GM21515 (cell line): Measurements from ENCODE around the gene HELB.

Source experiments
- ATAC-seq: cut with Tn5 transposase; IDR thresholded peaks from one replicate; pipeline ENCODE4 v1.9.1; 2021; ENCODE audit not compliant: unreplicated experiment

The HELB gene

DNA sequence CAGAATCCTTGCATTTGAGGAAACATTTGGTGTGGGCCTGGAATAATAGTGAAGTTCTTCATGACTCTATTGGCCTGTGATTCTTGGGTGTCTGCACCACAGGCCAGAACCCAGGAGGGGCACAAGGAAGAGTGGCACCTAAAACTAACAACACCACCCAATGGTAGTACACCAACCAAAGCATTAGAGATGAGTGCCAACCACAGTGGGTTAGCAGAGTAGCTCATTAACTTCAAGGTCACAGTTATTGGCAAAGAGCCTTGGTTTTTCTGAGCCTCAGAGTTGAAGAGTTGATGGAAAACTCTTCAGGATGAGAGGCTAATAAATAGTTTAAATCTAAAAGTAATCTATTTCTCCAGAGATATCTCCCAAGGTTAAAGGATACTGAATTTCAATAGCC is 57.0 kb downstream of the HELB start:
- no peak for ATAC-seq

DNA sequence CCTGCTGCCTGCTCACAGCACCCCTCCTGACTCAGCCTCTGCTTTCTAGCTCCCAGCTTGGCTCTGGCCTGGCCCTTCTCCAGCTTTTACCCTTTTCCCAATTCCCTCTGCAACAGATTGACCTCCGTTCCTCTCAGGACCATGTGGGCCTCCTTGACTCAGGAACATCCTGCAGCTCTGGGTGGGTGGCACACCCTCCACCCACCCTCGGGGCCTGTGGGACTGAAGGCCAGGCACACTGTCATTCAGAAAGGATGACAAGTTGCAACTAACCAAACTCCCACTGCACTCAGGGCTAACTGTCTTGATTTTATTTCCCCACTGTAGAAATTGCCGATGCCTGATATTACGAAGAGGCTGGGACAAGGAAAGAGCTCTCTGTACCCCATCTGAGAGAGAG is 59.4 kb downstream of the HELB start:
- ATAC-seq, result no peak

DNA sequence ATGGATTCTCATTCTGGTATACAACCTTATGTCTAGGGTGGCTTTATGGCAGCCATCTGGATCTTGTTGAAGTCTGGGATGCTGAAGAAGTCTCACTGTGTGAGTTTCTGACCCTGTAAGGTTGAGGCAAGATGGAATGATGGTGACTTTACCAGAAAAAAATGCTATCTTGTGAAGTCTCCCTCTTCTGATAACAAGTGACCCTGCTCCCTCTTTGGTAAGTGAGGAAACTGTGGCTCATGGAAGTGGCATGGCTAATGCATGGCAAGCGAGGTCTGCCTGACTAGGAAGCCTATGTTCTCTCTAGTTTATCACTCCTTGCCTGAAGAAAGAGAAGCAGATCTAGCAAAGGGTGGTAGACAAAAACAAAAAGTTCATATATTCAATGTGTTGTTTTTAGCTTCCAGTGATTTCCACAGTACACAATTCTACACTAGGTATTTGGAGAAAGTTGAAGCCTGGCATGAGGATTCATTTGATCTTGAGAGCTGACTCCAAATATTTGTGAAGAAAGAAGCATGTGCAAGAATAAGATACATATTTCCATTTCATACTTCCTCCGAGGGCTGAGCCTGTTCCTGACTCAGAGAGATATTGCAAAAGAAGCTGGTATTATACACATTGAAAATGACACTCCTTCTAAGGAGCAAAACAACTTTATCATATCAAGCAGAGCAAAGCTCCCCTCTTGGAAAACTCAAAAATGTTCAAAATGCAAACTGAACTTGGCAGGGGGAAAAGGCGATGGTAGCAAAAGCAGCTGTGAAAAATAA is 63.6 kb downstream of the HELB start:
- no peak for ATAC-seq

DNA sequence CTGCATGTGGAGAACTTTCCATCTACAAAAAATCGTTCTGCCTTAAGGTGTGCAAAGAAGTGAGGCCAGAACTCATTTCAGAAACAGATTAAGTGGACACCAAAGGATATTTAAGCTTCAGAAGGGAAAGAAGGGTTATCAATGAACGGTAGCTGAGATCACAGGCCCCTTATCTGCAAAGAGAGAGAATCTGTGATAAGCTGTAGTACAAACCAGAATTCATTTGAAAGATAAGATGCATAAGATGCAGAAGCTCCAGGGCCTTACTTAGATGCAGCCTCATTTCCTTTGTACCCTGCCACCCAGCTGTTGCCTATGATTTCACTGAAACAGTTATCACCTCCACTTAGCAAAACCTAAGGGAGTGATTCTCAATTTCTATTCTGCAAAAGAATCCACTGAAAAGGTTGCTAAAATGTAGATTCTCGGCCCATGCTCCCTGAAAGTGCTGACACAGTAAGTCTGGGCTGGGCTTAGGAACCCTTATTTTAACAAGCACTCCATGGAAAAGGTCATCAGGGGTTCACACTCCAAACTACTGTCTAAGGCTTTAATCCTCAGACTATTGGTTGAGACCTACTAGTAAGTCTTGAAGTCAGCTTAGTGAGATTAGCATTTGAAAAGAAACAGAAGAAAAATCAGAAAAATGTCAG is 64.8 kb downstream of the HELB start:
- ATAC-seq, result no peak

DNA sequence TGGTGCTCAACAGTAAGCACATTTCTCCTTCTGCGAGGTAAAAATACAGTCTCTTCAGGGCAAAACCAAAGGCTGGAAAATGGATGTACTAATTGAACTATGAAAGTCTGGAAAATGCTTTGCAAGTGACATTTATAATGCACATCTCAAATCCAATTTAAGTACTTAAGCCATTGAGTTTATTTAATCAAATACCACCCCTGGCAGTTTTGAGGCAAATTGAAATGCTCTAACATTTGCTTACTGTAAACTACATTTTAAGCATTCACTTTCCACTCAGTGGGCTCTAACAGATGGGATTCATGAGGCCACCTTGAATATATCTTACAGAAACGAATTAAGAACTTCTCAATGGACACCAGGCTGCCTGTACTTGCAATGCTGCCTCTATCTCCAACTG is 69.7 kb downstream of the HELB start:
- no peak for ATAC-seq

DNA sequence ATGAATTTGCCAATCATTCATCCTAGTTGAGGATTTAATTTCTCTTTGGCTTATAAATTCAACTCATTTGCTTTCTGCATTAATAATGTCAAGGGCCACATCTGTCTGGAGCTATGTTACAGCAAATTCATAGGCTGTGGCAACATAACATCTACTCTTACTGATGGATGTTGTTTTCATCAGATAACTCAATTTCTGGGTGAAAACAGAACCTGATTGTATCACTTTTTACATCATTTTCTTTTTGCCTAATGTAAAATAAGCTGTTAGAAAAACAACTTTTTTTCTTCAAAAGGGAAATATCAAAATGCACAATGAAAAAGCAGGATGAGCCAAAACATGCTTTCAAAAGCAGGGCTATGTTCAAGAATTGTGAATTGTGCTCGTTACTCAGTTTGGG is 73.3 kb downstream of the HELB start:
- no peak for ATAC-seq

DNA sequence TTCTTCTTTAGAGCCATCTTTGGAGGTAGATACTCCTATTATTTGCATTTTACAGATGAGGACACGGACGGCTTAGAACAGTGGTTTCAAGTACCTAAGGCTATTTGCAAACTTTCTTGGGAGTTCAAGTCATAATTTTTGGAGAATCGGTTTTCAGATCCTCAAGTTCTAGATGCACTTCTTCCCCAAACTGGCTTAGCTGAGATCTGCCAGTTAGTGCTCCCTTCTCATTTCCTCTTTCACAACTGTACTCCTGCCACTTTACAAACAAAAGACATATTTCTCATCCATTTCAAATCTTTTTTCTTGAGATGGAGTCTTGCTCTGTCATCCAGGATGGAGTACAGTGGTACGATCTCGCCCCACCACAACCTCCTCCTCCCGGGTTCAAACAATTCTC is 77.3 kb downstream of the HELB start:
- no peak for ATAC-seq

DNA sequence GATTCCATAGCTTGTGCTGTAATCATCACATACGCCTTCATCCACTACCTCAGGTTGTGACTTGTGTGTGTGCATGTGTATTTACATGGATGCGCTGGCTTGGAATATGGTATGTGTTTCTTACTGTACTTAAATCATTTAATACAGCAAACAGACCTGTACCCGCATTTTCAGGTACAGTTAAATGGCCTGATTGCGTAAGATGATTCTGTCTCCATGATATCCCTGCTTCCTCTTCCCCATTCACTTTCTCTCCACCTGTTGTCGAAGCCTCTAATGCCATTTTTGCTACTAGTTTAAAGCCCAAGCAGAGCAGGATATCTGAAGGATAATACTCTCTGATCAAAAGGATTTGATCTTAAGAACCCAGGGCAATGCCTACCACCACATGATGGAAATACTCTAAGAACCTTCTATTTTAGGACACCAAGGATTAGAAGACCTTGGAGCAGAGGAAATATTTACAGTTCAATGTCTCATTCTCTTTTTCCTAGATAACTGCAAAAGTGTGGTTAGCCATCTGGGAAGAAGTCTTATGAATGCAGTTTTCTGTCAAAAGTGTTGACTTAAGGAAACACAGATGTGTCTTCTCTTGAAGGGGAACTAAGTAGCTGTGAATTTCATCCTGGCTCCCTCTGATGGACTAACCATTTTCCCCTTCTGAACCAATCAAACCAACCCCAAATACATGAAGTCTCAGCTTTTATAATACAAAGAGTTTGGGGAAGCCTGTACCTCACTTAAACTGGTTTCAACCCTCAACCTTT is 78.7 kb downstream of the HELB start:
- ATAC-seq, result no peak

DNA sequence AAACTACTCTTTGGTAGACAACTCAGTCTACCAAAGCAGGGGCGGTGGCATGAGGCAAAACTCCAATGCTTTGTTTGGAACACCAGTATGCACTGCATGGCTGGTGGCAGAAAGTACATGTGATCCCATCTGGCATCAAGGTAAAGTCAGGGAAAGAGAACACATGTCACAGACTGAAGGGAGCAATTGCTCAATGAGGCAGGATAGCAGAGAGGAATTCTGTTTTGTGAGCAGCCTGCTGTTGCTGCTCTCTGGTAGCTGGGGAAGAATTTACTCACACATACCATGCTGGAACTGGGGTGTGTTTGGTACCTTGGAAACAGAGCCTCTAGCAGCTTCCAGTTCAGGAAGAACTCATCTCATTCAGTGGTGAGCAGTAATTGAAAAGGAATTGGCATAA is 84.8 kb downstream of the HELB start:
- ATAC-seq, result no peak
